ENCODE data around the gene KCNH5. TPM values are rescaled to one million over a fixed set of nuclear protein-coding genes. Genes with fewer than 3 reads are reported as not detected.

Gene KCNH5
- total RNA-seq, 1 donor from 2014 or later, result 2.8 TPM

DNA sequence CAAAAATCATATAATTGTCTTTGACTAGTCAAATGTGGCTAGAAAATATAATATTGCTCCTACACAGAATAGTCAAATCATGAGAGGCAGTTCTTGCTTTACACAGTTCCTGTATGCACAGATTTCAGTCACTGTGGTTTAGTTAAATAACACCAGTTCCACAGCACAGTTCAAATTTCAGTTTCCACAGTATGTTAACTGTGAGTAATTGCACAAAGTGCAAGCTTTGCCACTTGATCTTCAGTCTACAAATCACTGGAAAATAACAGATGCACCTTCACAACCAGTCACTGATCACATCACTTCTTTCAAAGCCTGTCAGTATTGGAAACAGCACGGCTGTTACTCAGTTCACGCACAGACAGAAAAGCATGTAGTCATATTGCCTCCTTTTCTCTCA lies 38.7 kb downstream of the KCNH5 start:
- Mint-ChIP-seq H3K36me3 (no peaks in the 10 kb centered on the region), H3K9me3 (no peaks in the 10 kb centered on the region), H3K4me3 (no peak overlapping the region), H3K27me3 (no peaks in the 10 kb centered on the region), H3K4me1 (ENCODE audit: unreplicated experiment) (no peaks in the 10 kb centered on the region), H3K27ac (no peak overlapping the region)
- TF ChIP-seq, protein P1, sequence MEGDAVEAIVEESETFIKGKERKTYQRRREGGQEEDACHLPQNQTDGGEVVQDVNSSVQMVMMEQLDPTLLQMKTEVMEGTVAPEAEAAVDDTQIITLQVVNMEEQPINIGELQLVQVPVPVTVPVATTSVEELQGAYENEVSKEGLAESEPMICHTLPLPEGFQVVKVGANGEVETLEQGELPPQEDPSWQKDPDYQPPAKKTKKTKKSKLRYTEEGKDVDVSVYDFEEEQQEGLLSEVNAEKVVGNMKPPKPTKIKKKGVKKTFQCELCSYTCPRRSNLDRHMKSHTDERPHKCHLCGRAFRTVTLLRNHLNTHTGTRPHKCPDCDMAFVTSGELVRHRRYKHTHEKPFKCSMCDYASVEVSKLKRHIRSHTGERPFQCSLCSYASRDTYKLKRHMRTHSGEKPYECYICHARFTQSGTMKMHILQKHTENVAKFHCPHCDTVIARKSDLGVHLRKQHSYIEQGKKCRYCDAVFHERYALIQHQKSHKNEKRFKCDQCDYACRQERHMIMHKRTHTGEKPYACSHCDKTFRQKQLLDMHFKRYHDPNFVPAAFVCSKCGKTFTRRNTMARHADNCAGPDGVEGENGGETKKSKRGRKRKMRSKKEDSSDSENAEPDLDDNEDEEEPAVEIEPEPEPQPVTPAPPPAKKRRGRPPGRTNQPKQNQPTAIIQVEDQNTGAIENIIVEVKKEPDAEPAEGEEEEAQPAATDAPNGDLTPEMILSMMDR (conservative IDR thresholded peaks at IDR 0.05), result no peak
- DNase-seq (ENCODE audit: extremely low spot score, unreplicated experiment), result no peak

DNA sequence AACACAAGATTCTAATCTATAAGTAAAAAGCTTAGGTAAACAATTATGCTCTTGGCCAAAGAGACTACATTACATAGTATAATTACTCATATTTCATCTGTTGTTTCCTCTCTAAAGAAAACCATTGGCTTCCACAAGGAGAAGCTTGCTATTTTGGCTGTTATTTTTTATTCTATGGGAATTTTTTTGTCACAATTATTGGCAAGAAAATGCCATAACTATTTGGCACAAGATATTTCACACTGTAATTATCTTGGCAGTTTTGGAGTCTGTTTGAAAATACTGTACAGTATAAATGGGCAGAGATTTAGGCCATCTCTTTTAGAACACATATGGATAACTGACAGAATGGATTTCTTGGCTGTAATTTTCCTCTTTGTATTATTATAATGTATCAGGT lies 51.2 kb downstream of the KCNH5 start:
- TF ChIP-seq, protein P1 (conservative IDR thresholded peaks at IDR 0.05), result no peak
- Mint-ChIP-seq H3K27me3 (no peaks in the 10 kb centered on the region), H3K4me1 (ENCODE audit: unreplicated experiment) (no peaks in the 10 kb centered on the region), H3K27ac (no peak overlapping the region), H3K9me3 (no peaks in the 10 kb centered on the region), H3K4me3 (no peak overlapping the region), H3K36me3 (no peaks in the 10 kb centered on the region)
- no peak for DNase-seq (ENCODE audit: extremely low spot score, unreplicated experiment)

DNA sequence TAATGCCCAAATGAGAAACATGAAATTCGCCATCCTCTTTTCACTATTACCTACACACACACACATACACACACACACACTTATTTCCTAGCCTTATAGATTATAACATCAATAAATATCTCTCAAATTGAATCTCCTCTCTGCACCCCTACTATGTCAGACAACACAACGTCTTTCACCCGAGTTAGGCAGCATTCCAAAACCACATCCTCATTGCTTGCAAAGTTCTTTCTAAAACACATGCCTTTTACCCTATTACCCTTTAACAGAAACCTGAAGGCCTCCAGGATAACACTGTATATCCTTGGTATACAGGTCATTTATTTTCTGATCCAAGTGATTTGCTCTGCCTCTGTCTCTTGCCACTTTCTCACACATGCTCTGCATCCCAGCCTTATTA lies 56.3 kb downstream of the KCNH5 start:
- no peak for DNase-seq (ENCODE audit: extremely low spot score, unreplicated experiment)
- H3K4me3 Mint-ChIP-seq, result no peak overlapping the region
- no peaks in the 10 kb centered on the region for H3K4me1 Mint-ChIP-seq (ENCODE audit: unreplicated experiment)
- H3K36me3 Mint-ChIP-seq, result no peaks in the 10 kb centered on the region
- H3K27me3 Mint-ChIP-seq, result no peaks in the 10 kb centered on the region
- H3K27ac Mint-ChIP-seq, result no peak overlapping the region
- TF ChIP-seq, protein P1 (conservative IDR thresholded peaks at IDR 0.05), result no peak
- H3K9me3 Mint-ChIP-seq, result no peaks in the 10 kb centered on the region

DNA sequence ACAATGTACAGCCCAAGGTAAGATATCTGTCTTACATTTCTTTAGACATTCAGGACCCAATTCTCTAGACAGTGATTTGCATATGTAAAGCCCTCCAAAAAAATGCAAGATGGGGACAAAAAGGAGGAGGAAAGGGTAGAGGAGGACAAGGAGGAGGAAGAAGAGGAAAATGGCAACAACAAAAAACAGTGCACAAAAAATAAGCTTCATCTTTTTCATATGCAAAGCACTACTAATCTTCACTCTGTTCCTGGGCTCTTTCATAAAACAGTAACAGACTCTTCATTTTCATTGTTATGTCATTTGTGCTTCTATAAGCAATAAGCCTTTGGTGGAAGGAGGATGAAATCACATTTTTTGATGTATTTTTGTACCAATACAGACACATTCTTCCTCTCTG lies 61.4 kb downstream of the KCNH5 start:
- Mint-ChIP-seq H3K36me3 (no peaks in the 10 kb centered on the region), H3K27me3 (no peaks in the 10 kb centered on the region), H3K4me1 (ENCODE audit: unreplicated experiment) (no peaks in the 10 kb centered on the region), H3K27ac (no peak overlapping the region), H3K9me3 (no peaks in the 10 kb centered on the region), H3K4me3 (no peak overlapping the region)
- no peak for DNase-seq (ENCODE audit: extremely low spot score, unreplicated experiment)
- TF ChIP-seq, protein P1 (conservative IDR thresholded peaks at IDR 0.05), result no peak

DNA sequence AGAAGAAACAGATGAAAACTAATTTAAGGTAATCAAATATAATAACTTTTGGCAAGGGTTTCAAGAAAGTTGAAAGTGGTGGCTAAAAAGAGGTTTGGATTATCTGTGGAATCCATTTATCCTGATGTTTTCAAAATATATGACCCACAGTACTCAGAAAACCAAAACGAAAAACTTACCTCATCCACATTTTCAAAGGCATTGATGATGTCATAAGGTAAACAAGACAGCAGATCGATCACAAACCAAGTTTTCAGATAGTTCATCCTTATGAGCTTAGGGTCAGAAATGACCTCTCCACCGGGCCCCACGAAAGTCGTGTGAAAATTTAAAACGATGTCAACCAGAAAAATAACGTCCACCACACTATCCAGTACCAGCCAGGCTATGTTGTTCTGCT lies 64.6 kb downstream of the KCNH5 start:
- H3K27ac Mint-ChIP-seq, result no peak overlapping the region
- H3K27me3 Mint-ChIP-seq, result no peaks in the 10 kb centered on the region
- H3K36me3 Mint-ChIP-seq, result no peaks in the 10 kb centered on the region
- no peak overlapping the region for H3K4me3 Mint-ChIP-seq
- TF ChIP-seq, protein P1 (conservative IDR thresholded peaks at IDR 0.05), result no peak
- H3K9me3 Mint-ChIP-seq, result no peaks in the 10 kb centered on the region
- no peak for DNase-seq (ENCODE audit: extremely low spot score, unreplicated experiment)
- no peaks in the 10 kb centered on the region for H3K4me1 Mint-ChIP-seq (ENCODE audit: unreplicated experiment)

DNA sequence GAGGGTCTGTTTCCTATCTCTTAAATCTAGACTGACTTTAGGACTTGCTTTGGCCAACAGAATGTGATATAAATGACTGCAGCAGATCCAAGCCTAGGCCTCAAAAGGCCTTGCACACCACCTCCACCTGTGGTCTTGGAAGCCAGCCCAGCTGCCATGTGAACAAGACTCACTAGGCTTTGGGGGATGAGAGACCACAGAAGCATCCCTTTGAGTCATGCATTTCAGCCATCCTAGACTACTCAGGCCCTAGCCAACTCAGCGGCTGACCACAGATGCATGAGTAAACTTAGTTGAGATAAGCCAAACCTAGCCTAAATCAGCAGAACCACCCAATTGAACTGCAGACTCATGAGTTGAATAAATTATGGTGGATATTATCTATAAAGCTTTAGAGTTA lies 87.7 kb downstream of the KCNH5 start:
- Mint-ChIP-seq H3K36me3 (no peaks in the 10 kb centered on the region), H3K9me3 (no peaks in the 10 kb centered on the region), H3K4me1 (ENCODE audit: unreplicated experiment) (no peaks in the 10 kb centered on the region), H3K27me3 (no peaks in the 10 kb centered on the region), H3K27ac (no peak overlapping the region), H3K4me3 (no peak overlapping the region)
- DNase-seq (ENCODE audit: extremely low spot score, unreplicated experiment), result no peak
- TF ChIP-seq, protein P1 (conservative IDR thresholded peaks at IDR 0.05), result no peak

Measured in type B pancreatic cell (in vitro differentiated cells).